ENCODE measurements around the gene PLPPR3. TPM values are rescaled to one million over a fixed set of nuclear protein-coding genes. Genes with fewer than 3 reads are reported as not detected.

Gene PLPPR3
- total and polyA plus RNA-seq, 10 of the 15 experiments (the other 5 are each of a cell fraction or from before 2014, with no cell fraction given) = 0.07 TPM; not detected in 9

- Histone ChIP-seq H3K36me3 (ENCODE audit: control insufficient read depth in 2 of 2, insufficient read depth in 2 of 2, low read length in 1 of 2) (no peaks in the 10 kb centered on the region), H3K9me3 (replicated peaks; ENCODE audit: control insufficient read depth, insufficient read depth, low read length) (no peaks in the 10 kb centered on the region; the same call in 2 of the 3 replicates), H3K4me1 (ENCODE audit: control insufficient read depth, insufficient read depth, low read length) (no peaks in the 10 kb centered on the region), H3K9ac (ENCODE audit: control insufficient read depth, insufficient read depth, low read length) (no peak overlapping the region), H3K27me3 (replicated peaks in 1 of 2; ENCODE audit: control insufficient read depth in 2 of 2, insufficient read depth in 2 of 2, low read length in 1 of 2) (no peaks in the 10 kb centered on the region), H3K79me2 (ENCODE audit: control insufficient read depth, insufficient read depth, low read length) (no peaks in the 10 kb centered on the region), H4K20me1 (ENCODE audit: control insufficient read depth, insufficient read depth) (no peaks in the 10 kb centered on the region), H2AFZ (ENCODE audit: control insufficient read depth, low read depth, low read length) (no peak overlapping the region), H3K27ac (ENCODE audit: control insufficient read depth, insufficient read depth) (no peak overlapping the region), H3K4me3 (no peak overlapping the region), H3K4me2 (ENCODE audit: control insufficient read depth, insufficient read depth) (no peak overlapping the region)
- ATAC-seq (no peak), DNase-seq (ENCODE audit: low read depth, low spot score) (no peak), FAIRE-seq (no peak)
- SMC1A ChIA-PET (ENCODE audit: uncharacterized antibody, unreplicated experiment) = no interaction called here
- CTCF ChIA-PET = no interaction called here
- RAD21 ChIA-PET (ENCODE audit: unreplicated experiment) = no interaction called here
- in situ Hi-C loops (cut with MboI) = no loop called here
- TF ChIP-seq ATF2 (IDR thresholded peaks at IDR 0.05; ENCODE audit: low read length) = no peak
- no peak for TF ChIP-seq WRNIP1 (IDR thresholded peaks at IDR 0.05; ENCODE audit: borderline replicate concordance, low read depth, low read length)
- TF ChIP-seq RB1 (IDR thresholded peaks at IDR 0.05; ENCODE audit: borderline replicate concordance) = no peak
- no peak for TF ChIP-seq POLR2AphosphoS2 (IDR thresholded peaks at IDR 0.05; ENCODE audit: low read depth, low read length)
- no peak for TF ChIP-seq ELK1 (IDR thresholded peaks at IDR 0.05; ENCODE audit: low read depth, low read length)
- TF ChIP-seq CEBPB (IDR thresholded peaks at IDR 0.05; ENCODE audit: borderline replicate concordance in 1 of 2, low read depth in 2 of 2, low read length in 2 of 2) = no peak
- no peak for TF ChIP-seq E2F8 (IDR thresholded peaks at IDR 0.05; ENCODE audit: low read depth, partially characterized antibody)
- TF ChIP-seq BACH1 (IDR thresholded peaks at IDR 0.05; ENCODE audit: borderline replicate concordance) = no peak
- WGBS (ENCODE audit: insufficient coverage, insufficient replicate concordance, low lambda C conversion rate, missing lambda C conversion rate) = 48% methylated on average over 12 of the region's 12 CpGs
- intact Hi-C loops (cut with micrococcal nuclease; ENCODE audit: unreplicated experiment) = no loop called here
- no TSS peak for BruUV-seq (replicated peaks)
- POLR2A ChIA-PET = no interaction called here
These were observed 57.5 kb downstream of the PLPPR3 start for GRCh38 chr19:764301-764700.

All from GM12878 (cell line).